SU-DHL-6 (cell line): ENCODE data around the gene KCNH1.

Experiments used
- H2AFZ ChIP-seq: fragments of 200-600 bp; sonication (generic); 2 replicates; pipeline ENCODE4 v1.6.1; 2014; ENCODE audit warnings: low read depth, mild to moderate bottlenecking, moderate library complexity, mixed read lengths, antibody characterized with exemption, low read length; ENCODE audit not compliant: severe bottlenecking
- H3F3A ChIP-seq: fragments of 200-600 bp; shearing (Covaris generic); 2 replicates; pipeline ENCODE4 v1.6.0; 2016; ENCODE audit warnings: antibody characterized with exemption, mild to moderate bottlenecking; ENCODE audit not compliant: insufficient read depth
- H3K27ac ChIP-seq: fragments of 200-600 bp; sonication (generic); 2 replicates; pipeline ENCODE4 v1.5.1; 2016; ENCODE audit warnings: low read depth, mild to moderate bottlenecking, low read length, moderate library complexity, mixed read lengths
- H3K27me3 ChIP-seq: fragments of 200-600 bp; sonication (generic), shearing (Covaris generic); 2 replicates; pipeline ENCODE4 v1.6.0; 2014; ENCODE audit warnings: mild to moderate bottlenecking, low read length
- H3K36me3 ChIP-seq: fragments of 200-600 bp; sonication (generic); 2 replicates; pipeline ENCODE4 v1.6.1; 2014; ENCODE audit warnings: mild to moderate bottlenecking, low read length, mixed read lengths
- H3K4me2 ChIP-seq: fragments of 300-600, 200-600 bp; shearing (Covaris generic), sonication (generic); 2 replicates; pipeline ENCODE4 v1.6.0; 2014; ENCODE audit warnings: low read length, low read depth, mild to moderate bottlenecking; ENCODE audit not compliant: poor library complexity, severe bottlenecking
- H3K4me3 ChIP-seq: fragments of 200-600 bp; sonication (generic); 2 replicates; pipeline ENCODE4 v1.5.1; 2014; ENCODE audit warnings: antibody characterized with exemption, low read length, mild to moderate bottlenecking, mixed read lengths; ENCODE audit not compliant: insufficient read depth, poor library complexity, severe bottlenecking
- H3K79me2 ChIP-seq: fragments of 200-600 bp; sonication (generic); 2 replicates; pipeline ENCODE4 v1.6.1; 2014; ENCODE audit warnings: mild to moderate bottlenecking, low read length, moderate library complexity; ENCODE audit not compliant: insufficient read depth
- H3K9ac ChIP-seq: fragments of 200-600 bp; sonication (generic); 2 replicates; pipeline ENCODE4 v1.7.0; 2014; ENCODE audit warnings: mild to moderate bottlenecking, low read length
- H3K9me2 ChIP-seq: fragments of 200-600 bp; sonication (generic); replicated peaks from 2 replicates; pipeline ENCODE4 v1.6.1; 2014; ENCODE audit warnings: low read length; ENCODE audit not compliant: insufficient read depth
- H3K9me3 ChIP-seq: fragments of 200-600 bp; sonication (generic); 2 replicates; pipeline ENCODE4 v1.6.1; 2014; ENCODE audit warnings: low read length, mixed read lengths; ENCODE audit not compliant: insufficient read depth
- H4K20me1 ChIP-seq: fragments of 200-600 bp; sonication (generic); 2 replicates; pipeline ENCODE4 v1.6.1; 2014; ENCODE audit warnings: low read depth, mild to moderate bottlenecking, antibody characterized with exemption, low read length, moderate library complexity, mixed read lengths
- EZH2phosphoT487 ChIP-seq: fragments of 200-600 bp; sonication (generic), shearing (Covaris generic); conservative IDR thresholded peaks from 2 replicates; pipeline ENCODE4 v1.6.1; 2018; ENCODE audit warnings: mild to moderate bottlenecking, antibody characterized with exemption, low read length, moderate library complexity, mixed read lengths
- TF ChIP-seq, protein P1 (sequence below): fragments of 200-600 bp; sonication (generic); IDR thresholded peaks from one replicate; pipeline ENCODE4 v1.5.1; 2017; ENCODE audit warnings: antibody characterized with exemption, mild to moderate bottlenecking, low read length, moderate library complexity; ENCODE audit not compliant: insufficient read depth, poor library complexity, severe bottlenecking

Gene KCNH1

GRCh38 chr1:210848474-210848873, 285.5 kb downstream of the KCNH1 start:
- no peak overlapping the region for H3K27ac ChIP-seq
- H3K36me3 ChIP-seq, result no peaks in the 10 kb centered on the region
- no peaks in the 10 kb centered on the region for H3K79me2 ChIP-seq
- no peaks in the 10 kb centered on the region for H3F3A ChIP-seq
- no peaks in the 10 kb centered on the region for H4K20me1 ChIP-seq
- H2AFZ ChIP-seq, result no peak overlapping the region
- H3K4me2 ChIP-seq, result no peak overlapping the region
- TF ChIP-seq, protein P1, sequence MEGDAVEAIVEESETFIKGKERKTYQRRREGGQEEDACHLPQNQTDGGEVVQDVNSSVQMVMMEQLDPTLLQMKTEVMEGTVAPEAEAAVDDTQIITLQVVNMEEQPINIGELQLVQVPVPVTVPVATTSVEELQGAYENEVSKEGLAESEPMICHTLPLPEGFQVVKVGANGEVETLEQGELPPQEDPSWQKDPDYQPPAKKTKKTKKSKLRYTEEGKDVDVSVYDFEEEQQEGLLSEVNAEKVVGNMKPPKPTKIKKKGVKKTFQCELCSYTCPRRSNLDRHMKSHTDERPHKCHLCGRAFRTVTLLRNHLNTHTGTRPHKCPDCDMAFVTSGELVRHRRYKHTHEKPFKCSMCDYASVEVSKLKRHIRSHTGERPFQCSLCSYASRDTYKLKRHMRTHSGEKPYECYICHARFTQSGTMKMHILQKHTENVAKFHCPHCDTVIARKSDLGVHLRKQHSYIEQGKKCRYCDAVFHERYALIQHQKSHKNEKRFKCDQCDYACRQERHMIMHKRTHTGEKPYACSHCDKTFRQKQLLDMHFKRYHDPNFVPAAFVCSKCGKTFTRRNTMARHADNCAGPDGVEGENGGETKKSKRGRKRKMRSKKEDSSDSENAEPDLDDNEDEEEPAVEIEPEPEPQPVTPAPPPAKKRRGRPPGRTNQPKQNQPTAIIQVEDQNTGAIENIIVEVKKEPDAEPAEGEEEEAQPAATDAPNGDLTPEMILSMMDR, result no peak
- TF ChIP-seq EZH2phosphoT487, result no peak
- no peak overlapping the region for H3K4me3 ChIP-seq
- H3K9ac ChIP-seq, result no peak overlapping the region
- H3K9me3 ChIP-seq, result no peaks in the 10 kb centered on the region
- H3K9me2 ChIP-seq, result no peaks in the 10 kb centered on the region
- no peaks in the 10 kb centered on the region for H3K27me3 ChIP-seq

GRCh38 chr1:210841926-210842625, 291.9 kb downstream of the KCNH1 start:
- no peak overlapping the region for H3K4me3 ChIP-seq
- TF ChIP-seq, protein P1, result no peak
- TF ChIP-seq EZH2phosphoT487, result no peak
- H3K27ac ChIP-seq, result no peak overlapping the region

DNA sequence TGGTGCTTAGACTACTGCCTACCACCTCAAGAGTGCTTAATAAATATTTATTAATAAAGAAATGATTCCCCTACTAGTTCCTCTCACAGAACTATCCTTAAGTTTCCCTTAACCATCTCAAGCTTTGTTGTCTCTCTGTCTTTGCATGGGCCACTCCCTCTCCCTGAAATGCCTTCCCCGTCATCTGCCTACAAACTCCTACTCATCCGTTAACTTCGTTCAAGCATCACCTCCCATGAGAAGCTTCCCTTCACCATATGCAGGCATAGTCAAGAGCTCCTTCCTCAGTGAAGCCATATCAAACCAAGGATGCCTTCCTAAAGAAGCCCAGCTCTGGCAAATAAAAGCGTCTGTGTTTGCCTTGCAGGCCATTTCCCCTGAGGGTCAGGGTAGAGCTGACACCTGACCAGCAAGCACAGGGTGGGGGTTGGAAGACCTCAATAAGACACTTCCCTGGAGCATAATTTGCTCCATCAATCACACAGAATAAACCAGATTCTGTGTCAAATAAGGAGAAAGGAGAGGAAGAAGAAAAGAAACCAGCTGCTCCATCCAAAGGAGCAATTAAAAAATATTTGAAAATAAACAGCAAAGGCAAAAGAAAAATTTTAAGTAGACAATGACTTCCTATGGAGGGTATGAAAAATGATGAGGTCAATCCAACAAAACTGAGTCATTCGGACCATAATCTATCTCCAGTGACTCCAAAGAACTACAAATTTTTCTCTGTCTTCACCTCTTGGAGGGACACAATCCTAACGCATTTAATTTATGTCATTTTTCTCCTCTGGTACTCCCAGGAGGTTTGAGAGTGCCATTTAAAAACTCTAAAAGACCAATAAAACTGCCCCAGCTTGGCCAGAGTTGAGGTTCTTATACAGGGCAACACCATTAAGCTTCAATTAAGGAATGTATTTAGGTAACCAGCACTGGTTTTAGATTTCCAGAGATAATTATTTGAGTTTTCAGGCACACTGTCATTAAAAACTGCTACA, 303.6 kb downstream of the KCNH1 start:
- Histone ChIP-seq H3K9ac (no peak overlapping the region), H3K36me3 (no peaks in the 10 kb centered on the region), H3K4me2 (no peak overlapping the region), H2AFZ (no peak overlapping the region), H3K27me3 (no peaks in the 10 kb centered on the region), H3K9me3 (no peaks in the 10 kb centered on the region), H3K9me2 (no peaks in the 10 kb centered on the region), H3K79me2 (no peaks in the 10 kb centered on the region), H3F3A (no peaks in the 10 kb centered on the region), H4K20me1 (no peaks in the 10 kb centered on the region), H3K27ac (no peak overlapping the region), H3K4me3 (no peak overlapping the region)
- TF ChIP-seq EZH2phosphoT487, result no peak
- TF ChIP-seq, protein P1, result no peak

More at GRCh38 chr1:210841926-210842625, 291.9 kb downstream of the KCNH1 start:
- H3K9me3 ChIP-seq, result no peaks in the 10 kb centered on the region
- no peaks in the 10 kb centered on the region for H3K27me3 ChIP-seq
- H3F3A ChIP-seq, result no peaks in the 10 kb centered on the region
- H3K9me2 ChIP-seq, result no peaks in the 10 kb centered on the region
- no peaks in the 10 kb centered on the region for H3K36me3 ChIP-seq
- H3K79me2 ChIP-seq, result no peaks in the 10 kb centered on the region
- no peaks in the 10 kb centered on the region for H4K20me1 ChIP-seq
- no peak overlapping the region for H3K9ac ChIP-seq
- no peak overlapping the region for H3K4me2 ChIP-seq
- H2AFZ ChIP-seq, result no peak overlapping the region
